GM19463 (cell line): ENCODE results near the gene MRPS2.
"Not testable (repeated sequence)": the region's sequence is repeated elsewhere in the genome, so short reads cannot be mapped to it uniquely, and the experiment has no call there.

ENCODE experiments used
- ATAC-seq: cut with Tn5 transposase; IDR thresholded peaks from one replicate; pipeline ENCODE4 v1.9.1; 2021; ENCODE audit warnings: mild to moderate bottlenecking, moderate library complexity; ENCODE audit not compliant: unreplicated experiment

Gene MRPS2

DNA sequence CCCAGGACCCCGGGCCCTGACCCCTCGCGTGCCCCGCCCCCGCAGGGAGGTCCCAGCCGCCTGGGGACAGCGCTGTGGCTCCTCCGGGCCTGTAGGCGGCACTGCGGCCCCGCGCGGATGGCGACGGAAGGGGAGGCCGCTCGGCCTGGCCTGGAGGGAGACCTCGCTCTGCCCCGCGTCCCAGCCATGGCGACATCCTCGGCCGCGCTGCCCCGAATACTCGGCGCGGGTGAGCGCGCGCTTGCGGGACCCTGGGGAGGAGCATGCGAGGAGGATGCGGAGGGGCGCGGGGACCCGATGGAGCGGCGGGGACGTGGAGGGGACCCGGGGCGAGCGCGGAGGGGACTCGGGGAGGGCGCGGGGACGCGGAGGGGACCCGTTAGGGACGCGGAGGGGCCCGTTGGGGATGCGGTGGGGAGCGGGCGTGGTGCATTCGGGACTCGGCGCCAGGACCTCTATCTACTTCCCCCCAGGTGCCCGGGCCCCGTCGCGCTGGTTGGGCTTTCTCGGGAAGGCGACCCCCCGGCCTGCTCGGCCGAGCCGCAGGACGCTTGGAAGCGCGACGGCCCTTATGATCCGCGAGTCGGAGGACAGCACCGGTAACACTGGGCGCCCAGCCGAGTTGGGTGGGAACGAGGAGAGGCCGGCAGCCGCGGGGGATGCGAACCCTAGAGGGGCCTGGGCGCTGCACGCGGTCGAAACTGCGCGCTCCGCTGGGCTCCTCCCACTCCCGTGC, at the start of gene MRPS2:
Gene MRPS2, plus strand, starts transcription at position 158 of the 736 bp plus-strand sequence. Its CDS starts 29 bp downstream, at position 187.
- peak; percentile 84 for ATAC-seq

DNA sequence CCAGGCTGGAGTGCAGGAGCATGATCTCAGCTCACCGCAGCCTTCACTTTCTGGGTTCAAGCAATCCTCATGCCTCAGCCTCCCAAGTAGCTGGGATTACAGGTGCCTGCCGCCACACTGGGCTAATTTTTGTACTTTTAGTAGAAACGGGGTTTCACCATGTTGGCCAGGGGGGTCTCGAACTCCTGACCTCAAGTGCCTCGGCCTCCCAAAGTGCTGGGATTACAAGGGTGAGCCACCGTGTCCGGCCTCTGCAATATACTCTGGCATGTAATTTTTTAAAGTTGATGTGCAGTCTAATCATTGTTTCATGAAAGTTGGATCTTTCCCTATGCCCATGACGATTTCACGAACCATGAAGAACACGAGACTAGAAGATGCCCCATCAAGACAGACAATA, 49.5 kb upstream of the MRPS2 start:
- ATAC-seq = no peak

DNA sequence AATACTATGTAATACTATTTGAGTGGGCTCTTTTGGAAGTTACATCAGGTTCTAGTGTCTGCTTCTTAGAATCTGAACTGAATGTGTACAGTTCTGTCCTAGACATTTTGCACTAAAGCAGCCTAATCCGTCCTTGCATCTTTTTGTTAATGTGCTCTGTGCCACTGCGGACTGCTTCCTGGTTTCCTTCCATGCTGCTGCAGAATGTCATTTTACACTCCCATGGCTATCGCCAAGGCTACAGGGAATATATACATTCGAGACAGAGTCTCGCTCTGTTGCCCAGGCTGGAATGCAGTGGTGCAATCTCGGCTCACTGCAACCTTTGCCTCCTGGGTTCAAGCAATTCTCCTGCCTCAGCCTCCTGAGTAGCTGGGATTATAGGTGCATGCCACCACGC, 48.6 kb upstream of the MRPS2 start:
- not testable (repeated sequence) for ATAC-seq

DNA sequence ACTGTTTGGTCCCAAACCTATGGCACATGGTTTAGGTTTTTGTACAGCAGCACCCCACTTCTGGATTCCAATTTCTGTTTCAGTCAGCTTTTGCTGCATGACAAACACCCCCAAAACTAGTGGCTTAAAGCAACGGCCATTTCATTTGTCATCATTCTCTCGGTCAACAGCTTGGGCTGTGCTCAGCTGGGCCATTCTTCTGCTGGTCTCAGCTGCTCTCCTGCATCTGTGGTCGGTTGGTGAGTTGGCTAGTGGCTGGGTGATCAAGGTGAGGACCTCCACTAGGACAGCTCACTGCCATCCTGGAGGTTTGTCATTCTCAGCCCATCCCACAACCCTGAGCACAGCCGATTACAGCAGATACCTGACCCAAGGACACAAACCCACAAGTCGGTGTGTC, 45.7 kb upstream of the MRPS2 start:
- no peak for ATAC-seq

DNA sequence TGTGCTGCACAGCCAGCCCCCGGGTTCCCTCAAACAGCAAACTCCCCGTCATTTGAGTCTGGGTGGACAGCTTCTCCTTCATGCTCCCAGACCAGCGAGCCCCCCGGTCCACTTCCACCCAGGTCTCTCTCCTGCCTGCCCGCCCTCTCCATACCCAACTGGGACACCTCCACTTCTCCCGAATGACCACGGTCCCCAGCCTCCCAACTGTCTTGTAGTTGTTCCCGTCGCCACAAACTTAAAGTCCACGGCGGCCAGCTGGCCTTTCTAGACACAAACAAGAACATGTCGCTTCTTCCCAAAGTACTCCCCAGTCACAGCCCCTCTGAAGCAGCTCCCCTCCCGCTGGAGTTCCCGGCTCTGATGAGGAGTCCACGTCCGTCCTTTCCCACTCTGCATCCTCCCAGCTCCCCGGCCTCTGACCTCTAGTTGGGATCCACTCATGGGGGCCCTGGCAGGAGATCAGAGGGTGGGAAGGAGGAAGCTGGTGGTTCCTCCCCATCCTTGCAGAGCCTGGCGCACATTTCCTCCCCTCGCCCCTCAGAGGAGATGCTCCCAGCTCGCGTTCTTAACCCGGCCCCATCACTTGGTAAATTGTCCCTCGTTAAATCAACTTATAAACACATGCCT, 45.0 kb upstream of the MRPS2 start:
- no peak for ATAC-seq

DNA sequence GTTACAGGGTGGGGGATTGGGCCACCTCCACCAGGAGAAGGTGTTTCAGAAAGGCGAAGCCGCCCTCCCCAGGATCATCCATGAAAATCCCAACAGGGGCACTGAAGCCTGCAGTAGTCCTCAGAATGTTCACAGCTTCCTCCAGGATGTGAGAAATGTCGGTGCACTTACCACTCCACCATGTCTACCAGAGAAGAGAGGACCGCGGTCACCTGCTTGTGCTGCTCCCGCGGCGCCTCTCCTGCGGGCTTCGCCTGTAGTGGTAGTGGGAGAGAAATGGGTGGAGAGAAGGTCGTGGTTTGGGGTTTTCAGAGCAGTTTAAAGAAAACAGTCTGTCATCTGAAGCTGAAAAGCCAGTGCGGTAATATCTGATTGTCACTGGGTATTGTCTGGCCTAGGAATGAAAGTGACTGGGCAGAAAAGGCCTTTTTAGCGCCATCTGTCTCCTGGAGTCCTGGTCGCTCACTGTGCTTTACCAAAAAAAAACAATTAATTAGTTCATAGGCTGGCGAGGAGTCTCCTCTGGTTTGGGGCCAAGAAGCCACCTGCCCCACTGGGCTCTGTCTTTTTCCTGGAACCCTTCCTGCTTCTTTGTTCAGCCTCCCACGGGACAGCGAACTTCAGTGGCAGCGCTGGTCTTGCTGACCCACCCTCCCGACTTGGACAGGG, 43.9 kb upstream of the MRPS2 start:
- ATAC-seq = no peak

DNA sequence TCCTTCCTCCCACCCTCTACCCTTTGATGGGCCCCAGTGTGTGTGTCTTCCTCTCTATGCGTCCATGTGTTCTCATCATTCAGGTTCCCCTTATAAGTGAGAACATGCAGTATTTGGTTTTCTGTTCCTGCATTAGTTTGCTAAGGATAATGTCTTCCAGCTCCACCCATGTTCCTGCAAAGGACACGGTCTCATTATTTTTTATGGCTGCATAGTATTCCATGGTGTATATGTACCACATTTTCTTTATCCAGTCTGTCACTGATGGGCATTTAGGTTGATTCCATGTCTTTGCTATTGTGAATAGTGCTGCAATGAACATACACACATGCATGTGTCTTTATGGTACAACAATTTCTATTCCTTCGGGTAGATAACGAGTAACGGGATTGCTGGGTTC, 42.0 kb upstream of the MRPS2 start:
- ATAC-seq = not testable (repeated sequence)

DNA sequence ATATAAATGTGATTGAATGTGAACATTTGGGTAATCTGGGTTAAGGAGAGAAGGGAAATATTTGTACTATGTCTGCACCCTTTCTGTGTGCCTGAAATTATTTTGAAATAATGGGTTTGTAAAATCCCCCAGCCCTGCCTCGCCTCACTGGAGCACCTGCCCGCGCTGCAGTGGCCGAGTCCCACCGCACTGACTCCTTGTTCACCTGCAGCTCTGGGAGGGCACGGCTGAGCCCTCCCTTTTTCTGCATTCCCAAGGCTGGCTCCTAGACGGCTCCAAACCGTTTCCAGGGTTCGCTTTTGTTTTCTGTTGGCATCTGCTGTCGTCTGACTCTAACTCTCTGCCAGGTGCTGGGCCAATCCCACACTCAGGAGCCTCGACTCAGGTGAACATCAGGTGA, 38.5 kb upstream of the MRPS2 start:
- ATAC-seq = no peak

DNA sequence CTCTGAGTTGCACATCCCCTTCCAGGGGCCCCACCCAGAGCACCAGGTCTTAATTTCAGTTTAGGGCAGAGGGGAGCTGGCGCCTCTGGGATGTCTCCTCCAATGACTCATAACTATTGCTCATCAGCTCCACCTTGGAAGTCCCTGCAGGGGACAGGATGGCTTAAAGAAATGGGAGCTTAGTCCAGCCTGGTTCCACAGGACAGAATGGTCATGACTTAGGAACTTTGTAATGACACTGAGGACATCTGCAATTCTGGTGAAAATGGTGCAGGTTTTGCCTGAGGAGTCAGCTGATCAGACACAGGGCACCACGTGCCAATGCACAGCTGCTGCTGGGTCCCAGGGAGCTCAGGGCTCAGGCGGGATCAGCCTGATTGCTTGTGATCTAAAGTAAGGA, 37.3 kb upstream of the MRPS2 start:
- no peak for ATAC-seq

DNA sequence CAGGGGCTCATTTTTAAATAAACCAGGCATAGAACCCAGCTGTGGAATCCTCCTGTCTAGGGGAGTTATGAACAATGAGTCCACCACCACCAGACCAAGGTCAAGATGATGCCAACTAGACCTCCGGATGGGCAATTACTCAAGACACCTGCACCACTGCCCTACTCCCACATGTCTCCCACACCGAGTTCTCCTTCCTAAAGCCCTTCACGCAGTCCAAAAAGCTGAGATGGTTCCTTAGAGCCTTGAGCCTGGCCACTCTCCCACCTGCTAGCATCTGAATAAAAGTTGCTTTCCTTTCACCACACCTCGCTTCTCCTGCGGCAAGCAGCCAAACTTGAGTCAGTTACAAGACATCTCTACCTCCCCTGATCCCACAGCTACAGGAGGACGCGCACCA, 36.3 kb upstream of the MRPS2 start:
- ATAC-seq = no peak

DNA sequence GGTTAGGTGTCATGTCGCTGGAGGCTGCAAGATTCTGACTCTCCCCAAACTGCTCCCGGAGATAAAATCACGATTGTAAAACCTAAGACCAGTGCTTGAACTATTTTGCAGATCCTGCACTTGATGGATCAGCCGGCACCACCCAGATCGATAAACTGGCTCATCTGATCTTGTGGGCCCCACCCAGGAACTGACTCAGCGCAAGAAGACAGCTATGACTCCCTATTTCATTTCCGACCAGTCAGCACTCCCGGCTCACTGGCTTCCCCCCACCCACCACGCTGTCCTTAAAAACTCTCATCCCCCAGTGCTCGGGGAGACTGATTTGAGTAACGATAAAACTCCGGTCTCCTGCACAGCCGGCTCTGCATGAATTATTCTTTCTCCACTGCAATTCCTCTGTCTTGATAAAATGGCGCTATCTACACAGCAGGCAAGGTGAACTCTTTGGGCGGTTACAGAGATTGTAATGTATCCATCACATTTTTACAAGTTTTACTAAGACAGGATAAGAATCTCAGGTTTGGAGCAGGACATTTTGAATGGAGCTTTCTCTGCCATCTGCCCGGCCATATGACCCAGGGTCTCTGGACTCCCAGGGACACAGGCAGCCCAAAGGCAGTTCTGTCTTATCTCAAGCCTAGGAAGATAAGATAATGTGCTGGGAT, 31.5 kb upstream of the MRPS2 start:
- no peak for ATAC-seq

DNA sequence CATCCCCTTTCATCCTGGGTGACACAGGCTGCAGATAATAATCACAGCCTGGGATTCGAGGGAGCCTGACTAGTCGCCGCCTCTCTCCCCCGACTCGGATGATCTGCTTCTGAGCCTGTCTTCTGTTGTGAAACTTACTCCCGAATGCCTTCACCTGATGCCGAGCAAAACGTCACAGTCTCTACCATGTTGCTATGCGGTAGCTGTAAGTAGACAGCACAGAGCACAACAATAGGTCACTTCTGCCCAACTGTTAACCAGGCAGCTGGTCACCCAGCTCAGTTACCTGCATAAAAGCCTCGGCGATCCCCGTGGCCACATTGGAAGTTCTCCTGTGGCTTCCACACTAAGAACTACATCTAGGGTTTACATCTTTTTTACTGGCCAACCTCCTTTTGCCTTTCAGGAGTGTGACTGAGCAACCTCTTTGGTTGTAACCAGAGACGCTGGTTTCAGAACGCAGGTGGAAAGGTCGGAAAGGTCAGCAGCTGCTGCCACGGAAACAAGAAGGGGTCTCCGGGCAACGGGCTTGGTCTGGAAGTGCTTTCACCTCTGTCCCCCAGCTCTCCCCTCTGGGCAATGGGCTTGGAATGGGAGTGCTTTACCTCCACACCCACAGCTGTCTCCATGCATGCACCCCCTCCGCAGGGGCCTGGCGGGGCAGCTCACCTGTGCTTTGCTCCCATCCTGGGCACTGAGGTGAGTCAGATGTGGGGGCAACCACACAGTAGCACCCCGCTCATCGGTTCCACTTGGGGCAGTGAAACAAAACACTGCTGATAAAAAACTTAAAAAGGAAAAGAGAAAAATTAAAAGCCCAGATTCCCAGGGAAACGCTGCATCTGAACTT, 28.5 kb upstream of the MRPS2 start:
- ATAC-seq = no peak

DNA sequence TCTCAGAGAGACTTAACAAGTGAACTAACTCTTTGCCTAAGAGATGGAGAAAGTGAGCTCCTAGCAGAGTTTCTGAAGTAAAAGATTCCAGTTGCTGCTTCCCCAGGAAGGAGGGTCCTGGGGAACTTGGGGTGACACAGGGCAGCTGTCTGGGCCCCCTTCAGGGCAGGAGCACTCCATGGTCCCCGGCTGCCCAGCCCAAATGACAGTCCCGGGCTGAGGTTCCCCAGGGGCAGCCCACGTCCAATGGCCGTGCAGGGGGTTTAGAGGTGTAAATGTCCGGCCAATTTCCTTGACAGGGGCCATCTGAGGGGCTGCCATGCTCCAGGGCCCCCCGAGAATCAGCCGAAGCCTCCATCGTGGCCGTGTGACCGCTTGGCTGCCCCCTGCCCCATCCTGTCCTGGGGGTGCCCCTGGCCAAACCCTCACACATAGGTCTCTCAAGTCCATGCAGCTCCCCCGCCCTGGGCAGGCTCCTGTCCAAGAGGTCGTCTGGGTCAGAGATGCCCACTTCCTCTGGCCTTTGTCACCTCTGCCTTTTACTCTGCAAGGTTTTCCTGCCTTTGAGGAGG, 26.4 kb upstream of the MRPS2 start:
- no peak for ATAC-seq

DNA sequence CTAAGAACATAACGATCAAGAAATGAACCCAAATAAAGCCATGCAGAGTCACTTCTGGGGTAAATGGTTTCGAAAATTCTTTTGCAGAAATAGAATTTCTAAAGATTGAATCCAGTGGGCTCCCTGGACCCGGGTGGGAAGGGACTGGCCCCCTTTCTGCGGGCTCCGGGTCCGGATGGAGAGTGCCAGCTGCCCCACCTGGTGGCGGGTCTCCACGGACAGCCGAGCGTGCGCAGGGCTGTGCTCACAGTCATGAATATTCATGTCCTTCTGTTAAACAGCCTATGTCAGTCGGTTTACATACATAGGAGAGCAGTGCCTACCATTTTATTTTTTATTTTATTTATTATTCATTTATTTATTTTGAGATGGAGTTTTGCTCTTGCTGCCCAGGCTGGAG, 25.6 kb upstream of the MRPS2 start:
- ATAC-seq = no peak

DNA sequence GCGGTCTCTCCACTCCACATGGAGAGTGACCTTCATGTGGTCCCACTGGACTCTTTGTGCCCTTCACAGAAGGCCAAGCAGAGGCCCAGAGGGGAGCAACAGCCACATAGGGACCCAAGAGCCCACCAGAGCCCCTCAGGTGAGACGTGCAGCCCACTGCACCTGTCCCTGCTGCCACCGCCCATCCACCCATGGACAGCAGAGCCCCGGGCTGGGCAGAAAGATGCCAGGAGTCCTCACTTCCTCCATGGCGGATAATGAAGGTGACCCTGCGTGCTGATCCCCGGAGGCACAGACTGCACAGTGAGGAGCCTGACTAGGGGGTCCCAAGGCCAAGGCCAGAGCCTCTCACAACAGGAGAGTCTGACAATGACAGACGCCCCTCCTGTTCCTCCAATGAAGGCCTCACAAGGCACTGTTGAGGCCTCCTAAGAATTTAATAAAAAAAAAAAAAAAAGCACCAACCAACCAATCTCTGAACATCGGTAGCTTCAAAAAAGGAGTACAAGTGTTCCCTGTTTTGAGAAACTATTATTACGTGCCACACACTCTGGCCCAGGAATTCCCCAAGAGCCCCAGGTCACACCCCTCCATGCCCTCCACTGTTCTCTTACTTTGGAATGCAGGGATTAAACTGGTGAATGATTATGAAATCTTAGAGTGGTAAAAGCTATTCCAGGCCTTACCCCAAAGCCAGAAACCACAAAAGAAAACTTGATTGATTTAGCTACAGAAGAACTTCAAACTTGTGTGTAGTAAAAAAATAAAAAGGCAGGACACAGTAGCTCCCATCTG, 23.7 kb upstream of the MRPS2 start:
- no peak for ATAC-seq

DNA sequence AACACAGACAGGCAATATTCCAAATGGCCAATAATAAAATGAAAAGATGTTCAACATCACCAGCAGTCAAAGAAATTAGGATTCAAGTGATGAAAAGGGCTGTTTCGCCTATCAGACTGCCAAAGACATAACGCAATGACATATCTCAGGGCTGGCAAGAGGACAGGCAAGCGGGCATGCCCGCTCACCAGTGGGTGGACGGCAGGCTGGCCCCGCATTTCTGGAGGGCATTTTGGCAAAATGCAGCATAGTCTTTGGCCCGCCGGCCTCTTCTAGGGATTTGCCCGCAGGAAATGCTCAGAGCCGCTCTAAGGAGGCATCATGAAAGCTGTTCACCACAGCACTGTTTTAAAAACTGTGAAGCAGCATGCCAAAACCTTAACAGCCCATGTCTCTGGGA, 22.3 kb upstream of the MRPS2 start:
- no peak for ATAC-seq

DNA sequence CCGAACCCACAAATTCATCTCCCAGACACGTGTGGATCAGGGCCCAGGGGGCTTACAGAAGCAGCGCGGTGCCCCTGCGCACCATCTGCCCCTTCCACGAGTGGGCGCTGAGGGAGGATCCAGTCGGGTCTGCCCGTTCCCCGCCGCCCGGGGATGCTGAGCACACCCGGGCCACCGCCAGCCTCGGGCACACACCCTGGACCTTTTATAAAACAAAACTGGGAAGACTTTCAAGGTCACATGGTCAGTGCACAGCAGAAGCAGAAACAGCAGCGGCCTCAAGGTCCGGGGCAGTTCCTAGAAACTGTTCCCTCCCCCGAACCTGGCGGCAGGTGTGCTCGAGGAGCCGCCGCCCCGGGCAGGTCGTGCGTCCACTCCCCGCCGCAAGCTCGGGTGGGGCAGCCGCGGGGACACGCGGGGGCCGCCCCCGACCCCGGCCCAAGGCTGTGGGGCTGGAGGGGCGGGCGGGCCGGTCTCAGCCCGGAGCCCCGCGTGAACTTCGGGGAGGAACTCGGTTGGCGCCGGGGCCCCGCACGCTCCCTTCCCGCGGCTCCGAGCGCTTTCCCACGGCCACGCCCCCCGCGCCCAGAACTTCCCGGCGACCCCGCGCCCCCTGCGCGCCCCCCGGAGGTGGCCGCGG, 21.5 kb upstream of the MRPS2 start:
- ATAC-seq = no peak

DNA sequence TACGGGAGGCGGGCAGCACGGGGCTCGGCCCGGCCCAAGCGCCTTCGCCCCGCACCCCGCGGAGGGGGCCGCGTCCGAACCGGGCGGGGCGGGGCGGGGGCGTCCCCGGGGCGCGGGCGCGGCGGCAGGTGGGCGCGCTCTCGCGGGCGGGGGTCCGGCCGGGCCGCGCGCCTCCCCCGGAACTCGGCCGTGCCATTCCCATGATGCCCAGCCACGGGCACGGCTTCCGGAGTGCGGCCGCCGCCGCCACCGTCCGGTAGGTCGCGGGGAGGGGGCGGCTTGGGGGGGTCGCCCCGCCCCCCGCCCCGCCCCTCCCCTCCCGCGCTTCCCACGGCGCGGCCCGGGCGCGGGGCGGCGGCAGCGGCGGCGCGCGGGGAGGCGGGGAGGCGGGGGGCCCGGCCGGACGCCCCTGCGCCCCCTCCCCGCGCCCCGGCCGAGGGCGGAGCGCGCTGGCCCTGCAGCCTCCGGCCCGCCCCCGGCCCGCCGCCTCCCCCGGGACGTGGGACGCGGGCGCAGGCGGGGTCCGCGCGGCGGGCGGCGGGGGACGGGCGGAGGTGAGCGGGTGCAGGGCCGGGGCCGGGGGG, 20.9 kb upstream of the MRPS2 start, which contains the start of gene PPP1R26:
Gene PPP1R26, plus strand, starts transcription at position 314 of the 584 bp plus-strand sequence. CDS start 4,729 bp downstream, outside the sequence.
- ATAC-seq = no peak
